B cell (primary cell): ENCODE measurements around the gene RERE. TPM values are rescaled to one million over a fixed set of nuclear protein-coding genes. Genes with fewer than 3 reads are reported as not detected.

ENCODE experiments used
- ATAC-seq: fragments of 200-7000 bp; cut with Tn5 transposase; one replicate; pipeline ENCODE4 v1.10.0; 2021; ENCODE audit warnings: low read depth, mild to moderate bottlenecking, moderate number of reproducible peaks, moderate library complexity
- CTCF ChIA-PET: fragments of 350-600 bp; sonication (Branson Sonifier 250); formaldehyde crosslinking; loops from one replicate; lab custom pipeline; 2021; ENCODE audit warnings: antibody characterized with exemption, inconsistent platforms; lab: Charles Lee
- POLR2A ChIA-PET: fragments of 350-600 bp; sonication (Branson Sonifier 250); formaldehyde crosslinking; loops from one replicate; lab custom pipeline; 2021; ENCODE audit warnings: antibody characterized with exemption; lab: Charles Lee
- DNase-seq: peaks from one replicate; pipeline ENCODE4 v3.0.0; 2013
- H2AFZ ChIP-seq: 2 replicates; pipeline ENCODE4 v1.6.1; 2012; ENCODE audit warnings: mild to moderate bottlenecking, low read depth, low read length; ENCODE audit not compliant: insufficient read depth, poor library complexity, severe bottlenecking
- H3K27ac ChIP-seq, 2 donors: 1 replicate in 1 of 2; 2 replicates in 1 of 2; pipeline ENCODE4 v1.5.1; 2012 to 2013; ENCODE audit warnings: low read length in 2 of 2, mild to moderate bottlenecking in 2 of 2, moderate library complexity in 1 of 2
- H3K27me3 ChIP-seq, 4 experiments: fragments of 200-600 bp in 1 of 4; sonication (generic) in 1 of 4; replicated peaks in 1 of 4; 1 replicate in 2 of 4; 2 replicates in 2 of 4; pipeline versions ENCODE4 v1.6.1 to v1.7.0; 2013 to 2016; ENCODE audit warnings: low read length in 3 of 4, mild to moderate bottlenecking in 2 of 4, mixed read lengths in 1 of 4, moderate library complexity in 1 of 4; ENCODE audit not compliant: insufficient read depth in 4 of 4, control insufficient read depth in 3 of 4; ENCODE audit errors: control extremely low read depth in 1 of 4
- H3K36me3 ChIP-seq, 2 experiments: replicated peaks in 1 of 2; 1 replicate in 1 of 2; 2 replicates in 1 of 2; pipeline versions ENCODE4 v1.6.1 to v1.7.1; 2013; ENCODE audit warnings: low read length in 1 of 2; ENCODE audit not compliant: insufficient read depth in 2 of 2, control insufficient read depth in 1 of 2; ENCODE audit errors: control extremely low read depth in 1 of 2, extremely low read depth in 1 of 2
- H3K4me1 ChIP-seq, 2 donors: fragments of 200-600 bp in 1 of 2; sonication (generic) in 1 of 2; 1 replicate in 1 of 2; 2 replicates in 1 of 2; pipeline versions ENCODE4 v1.5.1 to v1.6.1; 2013 to 2017; ENCODE audit warnings: low read length in 2 of 2; ENCODE audit not compliant: control insufficient read depth in 2 of 2, insufficient read depth in 2 of 2
- H3K4me2 ChIP-seq: replicated peaks from 2 replicates; pipeline ENCODE3; 2012; ENCODE audit warnings: mild to moderate bottlenecking, low read depth, low read length; ENCODE audit not compliant: poor library complexity, severe bottlenecking
- H3K4me3 ChIP-seq, 5 experiments: fragments of 200-600 bp in 1 of 5; sonication (generic) in 1 of 5; 1 replicate in 3 of 5; 2 replicates in 2 of 5; pipeline versions ENCODE4 v1.5.1 to v1.7.0; 2011 to 2016; ENCODE audit warnings: low read length in 4 of 5, mild to moderate bottlenecking in 4 of 5, low read depth in 2 of 5, control low read depth in 1 of 5, moderate library complexity in 1 of 5; ENCODE audit not compliant: insufficient read depth in 1 of 5; ENCODE audit errors: control extremely low read depth in 1 of 5, extremely low read depth in 1 of 5
- H3K79me2 ChIP-seq: fragments of 200-600 bp; sonication (generic); one replicate; pipeline ENCODE4 v1.6.0; 2016; ENCODE audit warnings: low read length; ENCODE audit not compliant: control insufficient read depth, insufficient read depth
- H3K9ac ChIP-seq: fragments of 200-600 bp; sonication (generic); 2 replicates; pipeline ENCODE4 v1.6.1; 2017; ENCODE audit warnings: mild to moderate bottlenecking, low read length, moderate library complexity
- H3K9me3 ChIP-seq, 3 donors: one replicate each; pipeline versions ENCODE4 v1.6.1 to v1.7.1; 2013; ENCODE audit warnings: low read length in 2 of 3; ENCODE audit not compliant: control insufficient read depth in 2 of 3, insufficient read depth in 1 of 3; ENCODE audit errors: control extremely low read depth in 1 of 3
- H4K20me1 ChIP-seq: 2 replicates; pipeline ENCODE4 v1.6.0; 2012; ENCODE audit warnings: mild to moderate bottlenecking, low read length; ENCODE audit not compliant: insufficient read depth, control insufficient read depth, poor library complexity, severe bottlenecking
- H3K27ac Mint-ChIP-seq: one replicate; pipeline ENCODE4 v1.8.0; 2021; ENCODE audit warnings: mixed read lengths
- H3K27me3 Mint-ChIP-seq: one replicate; pipeline ENCODE4 v1.8.0; 2021; ENCODE audit warnings: mixed read lengths
- H3K4me1 Mint-ChIP-seq: one replicate; pipeline ENCODE4 v1.8.0; 2021; ENCODE audit warnings: mixed read lengths
- H3K4me3 Mint-ChIP-seq: one replicate; pipeline ENCODE4 v1.8.0; 2021; ENCODE audit warnings: mixed read lengths
- H3K9me3 Mint-ChIP-seq: one replicate; pipeline ENCODE4 v1.8.0; 2022; ENCODE audit warnings: mixed read lengths; ENCODE audit not compliant: insufficient read depth
- EZH2 ChIP-seq: IDR thresholded peaks from 2 replicates; pipeline ENCODE4 v1.6.1; 2012; ENCODE audit warnings: borderline replicate concordance, low read depth, mild to moderate bottlenecking, moderate library complexity, low read length; ENCODE audit not compliant: insufficient read depth, poor library complexity, severe bottlenecking
- WGBS: methylation state at CpG from one replicate; pipeline ENCODE4 v1.1.5; 2013; ENCODE audit warnings: missing lambda C conversion rate; ENCODE audit not compliant: insufficient coverage; 5-methylcytosine and 5-hydroxymethylcytosine counted together
- intact Hi-C: fragments of 100-400 bp; cut with micrococcal nuclease; formaldehyde crosslinking; loops from one replicate; pipeline ENCODE4 v1.10.0; 2022
- polyA plus RNA-seq: library from polyadenylated mRNA; depleted of rRNA; stranded (reverse); fragments of >200 nt; gene quantifications from 2 replicates; pipeline ENCODE4 v1.2.3, GENCODE V29; 2012
- total RNA-seq, 2 donors: library from RNA; stranded (reverse); fragments of 120-200 nt in 1 of 2; gene quantifications; 1 replicate in 1 of 2; 2 replicates in 1 of 2; pipeline versions ENCODE4 v1.2.3 to v1.2.4, GENCODE V29; 2013 to 2022
- TF ChIP-seq, protein P1 (sequence below): fragments of 200-600 bp; IDR thresholded peaks from one replicate; pipeline ENCODE4 v1.8.0; 2022; ENCODE audit warnings: antibody characterized with exemption, mild to moderate bottlenecking

The RERE gene
- total and polyA plus RNA-seq, 2 donors (not counting 1 experiment from before 2014, with no cell fraction given) = 27.3 to 132 TPM

DNA sequence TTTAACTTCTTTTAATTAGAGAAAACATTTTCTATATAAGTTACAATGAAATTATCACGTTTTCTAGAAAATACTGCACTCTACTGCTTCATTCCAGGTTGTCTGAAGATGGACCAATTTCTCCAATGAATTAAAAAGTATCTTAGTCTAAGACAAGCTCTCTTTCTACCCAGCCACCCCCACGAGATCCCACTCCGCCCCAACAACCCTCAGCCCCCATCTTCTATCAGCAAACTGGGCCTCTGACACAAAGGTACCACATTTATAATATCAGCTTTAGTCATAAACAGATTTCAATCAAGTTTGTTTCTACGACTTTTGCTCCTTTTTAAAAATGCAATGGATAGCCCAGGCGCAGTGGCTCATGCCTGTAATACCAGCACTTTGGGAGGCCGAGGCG lies 117.8 kb downstream of the RERE start:
- H3K79me2 ChIP-seq = peaks cover 77% of the 10 kb centered on the region

DNA sequence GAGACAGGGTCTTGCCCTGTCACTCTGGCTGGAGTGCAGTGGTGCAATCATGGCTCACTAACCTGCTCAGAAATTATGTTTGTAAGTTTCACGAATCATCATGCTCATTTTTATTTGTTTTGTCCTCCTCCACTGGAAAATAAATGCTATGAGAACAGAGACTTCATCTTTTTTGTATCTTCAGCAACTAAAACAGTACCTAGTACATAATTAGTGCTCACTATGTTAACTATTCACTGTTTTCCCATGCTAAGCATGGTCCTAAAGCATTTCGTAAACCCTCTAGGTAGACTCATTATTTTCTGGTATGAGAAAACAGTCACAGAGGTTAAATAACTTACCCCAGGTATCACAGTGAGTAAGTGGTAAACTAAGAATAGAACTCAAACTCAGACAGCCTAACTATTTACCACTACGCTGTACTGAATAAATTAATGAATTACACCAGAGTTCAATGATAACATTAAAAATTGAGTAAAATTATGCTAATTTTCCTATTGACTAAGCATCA lies 118.4 kb downstream of the RERE start:
- no peak overlapping the region for H3K4me3 ChIP-seq
- Mint-ChIP-seq H3K27ac (no peak overlapping the region), H3K27me3 (no peaks in the 10 kb centered on the region), H3K4me1 (peaks cover 61% of the 10 kb centered on the region), H3K4me3 (no peak overlapping the region), H3K9me3 (no peaks in the 10 kb centered on the region)
- no peak overlapping the region for H3K27ac ChIP-seq
- TF ChIP-seq, protein P1, sequence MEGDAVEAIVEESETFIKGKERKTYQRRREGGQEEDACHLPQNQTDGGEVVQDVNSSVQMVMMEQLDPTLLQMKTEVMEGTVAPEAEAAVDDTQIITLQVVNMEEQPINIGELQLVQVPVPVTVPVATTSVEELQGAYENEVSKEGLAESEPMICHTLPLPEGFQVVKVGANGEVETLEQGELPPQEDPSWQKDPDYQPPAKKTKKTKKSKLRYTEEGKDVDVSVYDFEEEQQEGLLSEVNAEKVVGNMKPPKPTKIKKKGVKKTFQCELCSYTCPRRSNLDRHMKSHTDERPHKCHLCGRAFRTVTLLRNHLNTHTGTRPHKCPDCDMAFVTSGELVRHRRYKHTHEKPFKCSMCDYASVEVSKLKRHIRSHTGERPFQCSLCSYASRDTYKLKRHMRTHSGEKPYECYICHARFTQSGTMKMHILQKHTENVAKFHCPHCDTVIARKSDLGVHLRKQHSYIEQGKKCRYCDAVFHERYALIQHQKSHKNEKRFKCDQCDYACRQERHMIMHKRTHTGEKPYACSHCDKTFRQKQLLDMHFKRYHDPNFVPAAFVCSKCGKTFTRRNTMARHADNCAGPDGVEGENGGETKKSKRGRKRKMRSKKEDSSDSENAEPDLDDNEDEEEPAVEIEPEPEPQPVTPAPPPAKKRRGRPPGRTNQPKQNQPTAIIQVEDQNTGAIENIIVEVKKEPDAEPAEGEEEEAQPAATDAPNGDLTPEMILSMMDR = no peak
- TF ChIP-seq EZH2 = no peak
- no peaks in the 10 kb centered on the region for H3K27me3 ChIP-seq
- H4K20me1 ChIP-seq = peaks cover 10% of the 10 kb centered on the region
- H3K4me1 ChIP-seq = peaks cover 37 to 45% of the 10 kb centered on the region in 2 donors
- H2AFZ ChIP-seq = no peak overlapping the region
- intact Hi-C loops = no loop called here
- no peaks in the 10 kb centered on the region for H3K36me3 ChIP-seq
- H3K79me2 ChIP-seq = peaks cover 84% of the 10 kb centered on the region
- no peak overlapping the region for H3K9ac ChIP-seq
- ChIA-PET POLR2A (no interaction called here), CTCF (interaction anchor here (0.6 to 1.5 kb wide), 3 partner anchors 13 to 27 kb away, joined by 4 to 6 read pairs (median 6); no protein-coding TSS in a partner anchor)
- WGBS = no CpG with 5 or more reads among the region's 3 CpGs
- H3K9me3 ChIP-seq = no peaks in the 10 kb centered on the region
- no peak overlapping the region for H3K4me2 ChIP-seq
- no peak for DNase-seq
- no peak for ATAC-seq

More for the DNA sequence above, 117.8 kb downstream of the RERE start:
- 93% methylated on average over 6 of the region's 7 CpGs for WGBS
- Mint-ChIP-seq H3K9me3 (no peaks in the 10 kb centered on the region), H3K4me3 (no peak overlapping the region), H3K27ac (peak overlapping the region; percentile 27), H3K4me1 (peaks cover 60% of the 10 kb centered on the region), H3K27me3 (no peaks in the 10 kb centered on the region)
- Histone ChIP-seq H2AFZ (no peak overlapping the region), H3K27me3 (no peaks in the 10 kb centered on the region), H3K4me1 (peaks cover 32 to 43% of the 10 kb centered on the region in 2 donors), H3K9ac (no peak overlapping the region), H3K4me3 (no peak overlapping the region), H3K4me2 (peak overlapping the region; percentile 27), H4K20me1 (peaks cover 9% of the 10 kb centered on the region), H3K9me3 (no peaks in the 10 kb centered on the region), H3K27ac (peak overlapping the region in 1 of 2 donors; percentile 77), H3K36me3 (no peaks in the 10 kb centered on the region)
- ATAC-seq (no peak), DNase-seq (no peak)
- ChIA-PET POLR2A (no interaction called here), CTCF (interaction anchor here (1.0 to 5.8 kb wide), 3 partner anchors 28 to 138 kb away, joined by 3 to 40 read pairs (median 35); no protein-coding TSS in a partner anchor)
- intact Hi-C loops = loop anchor here (2.0 to 5.0 kb wide), 2 partner anchors 29 to 77 kb away; no protein-coding TSS in a partner anchor
- no peak for TF ChIP-seq EZH2
- TF ChIP-seq, protein P1 = no peak
